Right renal cortex interstitium (tissue), 3 donors: Measurements from ENCODE around the gene BMP2. TPM values are rescaled to one million over a fixed set of nuclear protein-coding genes. Genes with fewer than 3 reads are reported as not detected.
A peak's percentile ranks its signal among the peaks of the same experiment; 100 is the strongest.

ENCODE experiments used
- DNase-seq, 3 donors: peaks; one replicate each; pipeline ENCODE4 v3.0.0-alpha.2; 2013; ENCODE audit warnings: low read depth in 3 of 3, low spot score in 2 of 3
- polyA plus RNA-seq, 3 donors: library from polyadenylated mRNA; unstranded; fragments of 120-200 nt; gene quantifications; one replicate each; pipeline ENCODE4 v1.2.1, GENCODE V29; 2013; ENCODE audit not compliant: insufficient read length in 3 of 3

Gene BMP2
- polyA plus RNA-seq, 3 donors: 19.5 to 20.4 (median 19.5) TPM

DNA sequence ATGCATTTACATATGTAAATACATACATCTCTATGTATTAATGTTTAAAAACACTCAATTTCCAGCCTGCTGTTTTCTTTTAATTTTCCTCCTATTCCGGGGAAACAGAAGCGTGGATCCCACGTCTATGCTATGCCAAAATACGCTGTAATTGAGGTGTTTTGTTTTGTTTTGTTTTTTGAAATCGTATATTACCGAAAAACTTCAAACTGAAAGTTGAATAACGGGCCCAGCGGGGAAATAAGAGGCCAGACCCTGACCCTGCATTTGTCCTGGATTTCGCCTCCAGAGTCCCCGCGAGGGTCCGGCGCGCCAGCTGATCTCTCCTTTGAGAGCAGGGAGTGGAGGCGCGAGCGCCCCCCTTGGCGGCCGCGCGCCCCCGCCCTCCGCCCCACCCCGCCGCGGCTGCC lies 355 bp upstream of the BMP2 start:
- no peak for DNase-seq

DNA sequence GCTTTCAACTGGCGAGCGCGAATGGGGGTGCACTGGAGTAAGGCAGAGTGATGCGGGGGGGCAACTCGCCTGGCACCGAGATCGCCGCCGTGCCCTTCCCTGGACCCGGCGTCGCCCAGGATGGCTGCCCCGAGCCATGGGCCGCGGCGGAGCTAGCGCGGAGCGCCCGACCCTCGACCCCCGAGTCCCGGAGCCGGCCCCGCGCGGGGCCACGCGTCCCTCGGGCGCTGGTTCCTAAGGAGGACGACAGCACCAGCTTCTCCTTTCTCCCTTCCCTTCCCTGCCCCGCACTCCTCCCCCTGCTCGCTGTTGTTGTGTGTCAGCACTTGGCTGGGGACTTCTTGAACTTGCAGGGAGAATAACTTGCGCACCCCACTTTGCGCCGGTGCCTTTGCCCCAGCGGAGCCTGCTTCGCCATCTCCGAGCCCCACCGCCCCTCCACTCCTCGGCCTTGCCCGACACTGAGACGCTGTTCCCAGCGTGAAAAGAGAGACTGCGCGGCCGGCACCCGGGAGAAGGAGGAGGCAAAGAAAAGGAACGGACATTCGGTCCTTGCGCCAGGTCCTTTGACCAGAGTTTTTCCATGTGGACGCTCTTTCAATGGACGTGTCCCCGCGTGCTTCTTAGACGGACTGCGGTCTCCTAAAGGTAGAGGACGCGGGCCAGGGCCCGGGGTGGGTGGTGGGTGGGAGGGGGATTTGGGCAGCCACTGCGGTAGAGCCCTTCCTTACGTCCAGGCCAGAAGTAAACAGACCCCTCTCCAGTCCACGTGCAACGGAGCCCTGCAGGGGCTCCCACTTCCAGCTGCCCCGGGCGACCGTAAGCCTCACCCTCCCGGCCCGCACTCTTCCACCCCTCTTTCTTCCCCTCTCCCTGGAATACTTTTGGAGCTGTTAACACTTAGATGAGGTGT lies 998 bp downstream of the BMP2 start:
- peak in 2 of 3 donors; percentile 18 to 23 for DNase-seq

DNA sequence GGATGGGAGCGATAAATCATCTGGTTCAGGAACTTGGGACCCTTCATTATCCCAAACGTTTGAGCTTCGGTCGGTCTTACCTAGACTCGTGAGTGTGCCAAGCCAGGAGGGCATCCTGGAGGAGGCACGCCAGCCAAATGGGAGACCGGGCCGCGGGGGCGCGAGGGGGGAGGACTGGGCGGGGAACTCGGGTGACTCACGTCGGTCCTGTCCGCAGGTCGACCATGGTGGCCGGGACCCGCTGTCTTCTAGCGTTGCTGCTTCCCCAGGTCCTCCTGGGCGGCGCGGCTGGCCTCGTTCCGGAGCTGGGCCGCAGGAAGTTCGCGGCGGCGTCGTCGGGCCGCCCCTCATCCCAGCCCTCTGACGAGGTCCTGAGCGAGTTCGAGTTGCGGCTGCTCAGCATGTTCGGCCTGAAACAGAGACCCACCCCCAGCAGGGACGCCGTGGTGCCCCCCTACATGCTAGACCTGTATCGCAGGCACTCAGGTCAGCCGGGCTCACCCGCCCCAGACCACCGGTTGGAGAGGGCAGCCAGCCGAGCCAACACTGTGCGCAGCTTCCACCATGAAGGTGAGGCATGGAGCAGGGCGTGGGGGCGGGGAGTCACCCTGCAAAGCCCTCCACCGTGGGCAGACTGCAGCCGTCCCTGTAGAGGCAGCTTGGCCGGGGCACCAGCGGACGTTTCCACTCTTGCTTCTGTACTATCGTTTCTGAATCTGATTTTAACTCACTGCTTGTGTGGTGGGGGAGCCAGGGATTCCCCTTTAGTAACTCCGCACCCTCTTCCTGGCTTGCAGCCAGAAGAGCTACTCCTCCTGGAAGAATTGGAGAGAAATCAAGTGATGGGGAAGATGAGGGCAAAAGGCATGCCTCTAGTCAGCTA lies 2.7 kb downstream of the BMP2 start:
- DNase-seq: no peak

DNA sequence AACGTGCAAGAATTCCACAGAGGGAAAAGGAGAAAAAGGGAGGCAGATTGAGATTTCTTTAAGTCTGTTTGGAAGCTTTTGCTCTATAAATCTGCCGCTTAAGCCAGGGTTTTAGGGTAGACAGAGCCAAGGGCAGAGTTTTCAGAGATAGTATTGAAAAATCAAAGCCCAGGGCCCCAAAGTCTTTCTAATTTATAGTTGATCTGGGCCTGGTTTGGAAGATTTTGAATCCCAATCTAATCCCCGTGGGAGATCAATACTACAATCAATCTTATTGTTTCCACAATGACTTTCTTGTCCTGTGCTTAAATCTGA lies 3.3 kb downstream of the BMP2 start:
- no peak for DNase-seq

DNA sequence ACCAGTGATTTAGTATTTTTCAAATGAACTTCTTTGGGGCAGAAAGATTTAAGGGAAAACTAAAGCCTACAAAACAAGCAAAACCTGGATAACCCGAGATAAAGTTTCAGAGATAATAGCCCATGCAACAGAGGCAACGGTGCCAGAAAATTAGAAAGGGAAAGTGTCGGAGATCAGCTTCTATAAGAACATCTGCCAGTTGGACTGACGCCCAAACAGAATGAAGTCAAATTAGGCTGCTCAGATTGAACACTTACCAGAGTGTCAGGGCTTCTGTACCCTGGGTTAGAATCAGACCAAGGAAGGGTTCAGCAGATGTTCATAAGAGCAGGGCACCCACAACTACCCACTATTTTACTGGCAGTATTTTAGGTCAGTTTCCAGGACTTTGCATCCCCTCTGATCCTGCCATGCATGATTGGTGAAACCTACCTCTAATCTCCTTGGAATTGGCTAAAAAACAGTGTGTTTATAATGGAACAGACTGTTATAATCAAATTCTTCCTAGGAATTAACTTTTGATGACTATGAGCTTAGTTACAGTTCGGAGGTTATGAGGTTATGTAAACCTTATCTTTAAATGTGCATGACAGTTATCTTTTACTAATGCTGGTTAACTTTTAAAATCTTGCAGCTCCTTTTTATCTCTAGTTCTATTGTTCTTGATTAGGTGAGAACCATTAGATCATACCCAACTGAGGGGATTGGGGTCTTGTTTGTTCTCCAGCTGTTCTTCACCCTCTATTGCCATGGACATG lies 13.1 kb downstream of the BMP2 start:
- no peak for DNase-seq

DNA sequence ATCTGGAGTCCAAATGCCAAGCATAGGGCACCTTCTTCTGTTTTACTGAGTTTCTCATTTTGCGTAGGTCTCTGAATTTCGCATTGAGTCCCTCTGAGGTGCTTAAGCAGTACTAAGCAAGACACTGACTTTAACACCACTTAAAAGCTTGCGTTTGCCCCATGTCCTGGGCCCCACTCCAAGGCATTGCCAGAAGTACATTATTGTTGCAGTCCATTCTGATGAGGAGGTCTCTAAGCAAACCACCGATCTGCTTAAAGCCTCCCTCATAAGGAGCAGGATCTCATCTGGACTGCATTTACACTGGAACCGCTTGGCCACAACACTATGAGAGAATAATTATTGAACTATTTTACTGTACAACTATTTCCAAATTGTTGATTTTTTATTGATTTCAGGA lies 16.3 kb downstream of the BMP2 start:
- no peak for DNase-seq

DNA sequence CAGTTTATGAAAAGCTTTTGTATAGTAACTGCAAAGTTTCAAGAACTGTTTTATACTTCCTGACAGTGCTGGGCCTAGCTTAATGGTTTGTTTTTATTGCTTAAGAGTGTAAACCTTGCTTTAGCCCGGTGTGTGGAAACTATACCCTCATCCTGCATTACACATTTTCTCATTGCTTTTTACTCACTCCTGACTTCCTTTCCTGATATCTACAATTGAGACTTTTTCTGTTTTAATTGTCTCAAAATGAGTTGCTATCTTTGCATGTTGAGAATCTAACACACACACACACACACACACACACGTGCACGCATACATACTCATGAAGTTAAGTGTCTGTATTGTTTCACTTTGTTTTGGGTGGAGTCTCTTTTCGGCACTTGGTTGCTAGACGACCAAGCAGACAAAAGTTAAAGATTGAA lies 16.7 kb downstream of the BMP2 start:
- no peak for DNase-seq

DNA sequence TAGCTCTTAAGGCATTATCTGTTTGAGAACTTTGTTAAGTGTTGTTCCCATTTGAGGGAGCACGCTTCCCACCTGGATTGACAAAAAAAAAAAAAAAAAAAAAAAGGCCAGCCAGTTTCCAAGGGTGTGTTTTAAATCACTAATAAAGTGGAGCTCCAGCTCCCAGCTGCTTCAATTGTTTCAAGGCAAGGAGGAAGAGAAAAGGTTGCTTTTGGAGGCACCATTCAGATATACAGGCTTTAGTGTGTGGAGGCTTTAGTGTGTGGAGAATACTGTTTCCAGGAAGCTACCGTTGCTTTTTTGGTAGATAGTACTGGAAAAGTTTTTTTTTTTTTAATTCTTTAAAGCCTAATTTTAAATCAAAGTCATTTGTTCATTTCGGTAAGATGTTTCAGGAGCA lies 17.3 kb downstream of the BMP2 start:
- DNase-seq: no peak

DNA sequence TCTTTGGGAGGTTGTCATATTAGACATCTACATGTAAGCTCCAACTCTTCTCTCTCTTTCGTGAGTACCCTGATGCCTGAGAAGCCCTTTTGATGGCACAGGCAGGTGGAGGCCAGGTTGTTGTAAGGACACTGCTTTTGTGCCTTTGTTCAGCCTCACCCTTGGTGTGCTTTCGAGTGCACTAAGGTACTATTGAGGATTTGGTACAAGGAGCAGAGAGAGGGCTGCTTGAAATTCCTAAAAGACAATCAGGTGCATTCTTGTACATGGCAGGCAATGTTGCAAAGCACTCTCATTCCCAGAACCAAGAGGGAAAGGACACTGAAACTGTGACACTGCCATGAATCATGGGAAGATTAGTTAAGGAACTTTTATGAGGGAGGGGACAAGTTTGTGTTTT lies 19.1 kb downstream of the BMP2 start:
- no peak for DNase-seq

DNA sequence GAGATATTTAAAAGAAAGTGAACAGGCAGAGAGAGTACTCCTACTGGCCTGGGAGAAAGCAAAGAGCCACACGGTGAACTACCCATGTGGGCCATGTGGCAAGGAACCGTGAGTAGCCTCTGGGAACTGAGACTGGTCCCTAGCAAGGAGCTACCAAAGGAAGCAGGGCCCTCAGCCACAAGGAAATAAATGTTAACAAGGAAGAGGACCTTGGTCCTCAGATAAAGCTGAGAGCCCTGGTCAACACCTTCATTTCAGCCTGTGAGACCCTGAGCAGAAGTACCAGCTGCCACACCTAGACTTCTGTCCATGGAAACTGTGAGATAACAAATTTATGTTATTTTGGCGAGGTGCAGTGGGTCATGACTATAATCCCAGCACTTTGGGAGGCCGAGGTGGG lies 25.3 kb downstream of the BMP2 start:
- no peak for DNase-seq

DNA sequence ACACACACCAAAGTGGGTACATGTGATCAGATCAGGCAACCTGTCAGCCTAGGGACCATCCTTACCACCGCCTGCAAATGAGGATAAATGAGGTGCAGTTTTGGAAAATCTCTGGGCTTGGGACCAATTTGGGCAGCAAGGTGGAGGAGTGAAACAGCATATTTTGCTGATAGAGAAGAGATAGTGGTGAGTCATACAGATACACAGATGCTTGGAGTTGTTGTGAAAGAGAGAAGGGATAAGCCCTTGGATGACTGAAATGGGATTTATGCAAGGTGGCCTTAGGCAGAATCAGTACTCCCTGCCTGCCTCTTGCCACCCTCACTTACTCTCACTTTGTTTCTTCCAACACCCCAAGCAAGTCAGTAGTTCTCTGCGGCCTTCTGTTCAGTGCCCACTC lies 34.7 kb downstream of the BMP2 start:
- DNase-seq: no peak

DNA sequence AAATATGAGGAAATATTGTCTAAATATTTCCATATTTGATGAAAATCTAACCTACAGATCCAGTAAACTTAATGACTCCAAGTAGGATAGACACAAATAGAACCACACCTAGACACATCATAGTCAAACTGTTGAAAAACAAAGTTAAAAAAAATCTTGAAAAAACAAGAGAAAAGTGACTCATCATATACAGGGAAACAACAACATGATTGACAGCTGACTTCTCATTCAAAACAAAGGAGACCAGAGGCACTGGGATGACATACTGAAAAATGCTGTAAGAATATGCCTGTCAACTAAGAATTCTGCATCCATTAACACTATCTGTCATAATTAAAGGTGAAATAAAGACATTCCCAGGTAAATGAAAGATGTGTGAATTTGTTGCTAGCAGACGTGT lies 38.8 kb downstream of the BMP2 start:
- DNase-seq: no peak

DNA sequence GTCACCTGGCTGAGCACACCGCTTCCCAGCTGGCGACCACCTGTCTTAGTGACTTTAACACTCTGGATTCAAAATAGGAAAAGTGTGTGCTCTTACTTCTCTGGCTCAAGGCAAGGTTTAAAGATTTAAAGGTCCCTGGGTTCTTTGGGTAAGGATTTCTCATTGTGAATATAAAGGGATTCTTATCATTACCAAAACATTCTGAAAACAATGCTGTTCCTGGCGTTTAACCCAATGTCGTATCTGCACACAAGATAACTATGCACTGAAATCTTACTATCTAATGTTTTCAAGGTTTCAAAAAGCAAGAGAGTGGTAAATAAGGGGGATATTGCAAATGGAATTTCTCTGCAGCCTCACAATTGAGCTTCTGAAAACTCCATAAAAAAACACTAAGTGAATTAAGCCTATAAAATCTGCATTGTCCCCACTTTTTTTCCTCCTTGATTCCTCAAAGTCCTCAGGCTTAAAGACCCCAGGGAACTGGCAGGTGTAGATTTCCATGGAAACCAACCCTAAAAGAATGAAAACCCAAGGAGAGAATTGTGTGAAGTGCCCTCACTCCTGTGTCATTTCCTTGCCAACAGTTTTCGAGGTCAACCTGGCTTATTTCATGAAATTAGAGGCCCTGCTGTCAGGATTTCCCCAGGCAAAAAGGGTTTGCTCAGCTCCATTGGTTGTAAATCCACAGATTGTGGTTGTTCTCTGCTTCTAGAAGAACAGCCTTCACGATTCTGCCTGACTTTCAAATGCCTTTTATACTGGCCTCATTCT lies 44.0 kb downstream of the BMP2 start:
- no peak for DNase-seq

DNA sequence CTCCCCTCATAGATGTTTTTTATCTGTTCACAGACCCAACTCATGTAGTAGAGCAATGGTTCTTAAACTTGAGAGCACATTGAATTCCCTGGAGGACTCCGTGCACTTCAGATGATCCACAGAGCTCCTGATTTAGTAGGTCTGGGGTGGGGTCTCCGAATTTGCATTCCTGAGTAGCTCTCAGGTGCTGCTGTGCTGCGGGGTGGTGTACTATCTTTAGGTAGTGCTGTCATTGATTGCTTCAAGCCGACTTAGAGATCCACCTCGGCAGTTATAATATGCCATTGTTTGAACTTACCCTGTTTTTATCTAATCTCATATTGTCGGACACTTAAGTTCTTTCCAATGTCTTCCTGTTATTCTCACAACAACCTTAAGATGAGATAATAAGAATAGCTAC lies 45.0 kb downstream of the BMP2 start:
- DNase-seq: no peak

DNA sequence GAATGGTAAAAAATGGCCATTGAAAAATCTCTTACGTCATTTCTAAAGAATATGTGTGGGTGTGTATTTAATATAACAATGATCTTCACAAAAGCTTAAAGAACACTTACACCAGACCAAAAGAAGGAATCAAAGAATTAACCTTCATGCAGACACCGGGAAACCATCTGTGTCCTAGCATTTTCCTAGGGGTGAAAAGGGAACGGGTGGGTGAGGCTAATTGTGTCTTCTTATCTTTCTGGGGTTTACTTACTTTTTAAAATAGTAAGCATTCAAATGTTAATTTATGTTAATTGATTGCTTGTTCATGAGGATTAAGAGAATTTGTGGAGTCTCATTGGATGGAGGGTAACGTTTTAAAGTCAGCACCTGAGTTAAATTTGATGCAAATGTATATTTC lies 47.5 kb downstream of the BMP2 start:
- no peak for DNase-seq

DNA sequence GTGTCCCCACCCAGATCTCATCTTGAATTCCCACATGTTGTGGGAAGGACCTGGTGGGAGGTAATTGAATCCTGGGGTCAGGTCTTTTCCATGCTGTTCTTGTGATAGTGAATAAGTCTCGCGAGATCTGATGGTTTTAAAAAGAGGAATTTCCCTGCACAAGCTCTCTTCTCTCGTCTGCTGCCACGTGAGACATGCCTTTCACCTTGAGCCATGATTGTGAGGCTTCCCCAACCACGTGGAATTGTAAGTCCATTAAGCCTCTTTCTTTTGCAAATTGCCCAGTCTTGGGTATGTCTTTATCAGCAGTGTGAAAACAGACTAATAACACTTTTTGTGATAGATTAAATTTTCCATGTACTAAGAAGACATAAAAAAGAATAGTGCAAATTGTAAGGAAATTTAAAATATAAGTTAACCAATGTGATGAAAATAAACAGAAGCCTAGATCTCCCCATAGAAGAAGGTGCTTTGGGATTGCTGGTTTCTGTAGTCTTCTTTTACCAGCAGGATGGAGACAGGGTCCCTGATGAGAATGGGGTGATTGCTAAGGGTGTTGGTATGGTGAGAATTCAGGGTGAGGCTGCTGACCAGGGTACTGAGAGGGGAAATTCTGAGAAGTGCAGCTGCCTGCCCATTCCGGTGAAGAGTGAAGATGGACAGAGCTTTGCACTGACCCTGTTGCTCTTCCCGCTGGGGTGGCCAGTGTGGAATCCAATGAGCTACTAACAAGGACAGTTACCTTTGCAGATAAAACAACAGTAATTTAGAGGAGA lies 50.7 kb downstream of the BMP2 start:
- no peak for DNase-seq

DNA sequence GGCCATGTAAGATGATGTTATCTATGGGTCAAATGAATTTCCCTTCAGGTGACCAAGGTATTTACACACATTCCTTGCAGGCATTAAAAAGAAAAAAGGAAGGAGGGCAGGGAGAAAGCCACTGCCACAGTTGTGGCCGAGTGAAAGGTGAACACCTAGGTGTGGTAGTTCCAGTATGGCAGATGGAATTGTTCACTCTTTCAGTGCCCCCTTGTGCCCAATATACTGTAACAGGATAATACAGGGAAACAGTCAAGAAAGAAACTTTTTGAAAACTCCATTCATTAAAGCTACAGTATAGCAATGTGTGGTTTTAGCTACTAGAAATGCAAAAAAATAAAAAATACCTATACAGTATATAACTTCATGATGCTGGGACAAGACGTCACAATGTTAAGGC lies 52.1 kb downstream of the BMP2 start:
- no peak for DNase-seq

DNA sequence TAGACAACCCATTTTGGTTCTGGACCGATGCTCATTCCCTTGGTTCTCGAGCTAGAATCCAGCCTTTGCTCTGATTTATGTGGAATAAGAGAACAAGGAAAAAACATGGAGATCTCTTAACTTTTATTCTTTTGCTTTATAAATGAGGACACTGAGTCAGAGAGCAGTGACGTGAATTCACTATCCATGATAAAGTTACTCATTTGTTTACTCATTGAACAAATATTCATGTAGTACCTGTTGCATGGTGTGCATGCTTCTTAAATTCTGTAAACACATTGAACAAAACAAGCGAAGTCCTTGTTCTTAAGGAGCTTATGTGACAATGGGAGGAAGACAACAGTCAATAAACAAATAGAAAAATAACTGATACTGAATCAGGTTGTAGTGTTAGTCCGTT lies 56.9 kb downstream of the BMP2 start:
- no peak for DNase-seq

DNA sequence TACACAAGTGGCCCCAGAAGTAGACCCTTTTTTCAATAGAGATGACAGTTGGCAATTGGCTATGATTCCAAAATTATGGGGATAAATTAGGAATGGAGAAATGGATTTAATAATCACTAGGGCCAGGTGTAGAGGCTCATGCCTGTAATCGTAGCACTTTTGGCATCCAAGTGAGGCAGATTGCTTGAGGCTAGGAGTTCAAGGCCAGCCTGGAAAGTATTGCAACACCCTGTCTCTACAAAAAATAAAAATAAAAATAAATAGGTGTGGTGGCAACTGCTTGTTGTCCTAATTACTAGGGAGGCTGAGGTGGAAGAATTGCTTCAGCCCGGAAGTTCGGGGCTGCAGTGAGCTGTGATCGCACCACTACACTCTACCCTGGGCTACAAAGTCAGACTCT lies 60.0 kb downstream of the BMP2 start:
- DNase-seq: no peak
